HG03060 (cell line): Measurements from ENCODE around the gene C20orf202.

ENCODE experiments used
- ATAC-seq: cut with Tn5 transposase; IDR thresholded peaks from one replicate; pipeline ENCODE4 v1.9.1; 2021; ENCODE audit warnings: low read depth, moderate number of reproducible peaks; ENCODE audit not compliant: unreplicated experiment

The C20orf202 gene

GRCh38 chr20:1202762-1203504, at the start of gene C20orf202:
TSS of gene C20orf202 (plus strand) at chr20:1203454. CDS start at chr20:1203586, 132 bp downstream.
- ATAC-seq, result no peak

GRCh38 chr20:1154226-1154625, 49.0 kb upstream of the C20orf202 start:
- ATAC-seq, result no peak

- ATAC-seq, result no peak
These were observed 48.6 kb upstream of the C20orf202 start for GRCh38 chr20:1154691-1155090.

- ATAC-seq, result no peak
These were observed 47.9 kb upstream of the C20orf202 start for GRCh38 chr20:1155342-1155741.

- no peak for ATAC-seq
These were observed 42.8 kb upstream of the C20orf202 start for GRCh38 chr20:1160496-1160895.

- no peak for ATAC-seq
These were observed 42.3 kb upstream of the C20orf202 start for GRCh38 chr20:1160991-1161390.

DNA sequence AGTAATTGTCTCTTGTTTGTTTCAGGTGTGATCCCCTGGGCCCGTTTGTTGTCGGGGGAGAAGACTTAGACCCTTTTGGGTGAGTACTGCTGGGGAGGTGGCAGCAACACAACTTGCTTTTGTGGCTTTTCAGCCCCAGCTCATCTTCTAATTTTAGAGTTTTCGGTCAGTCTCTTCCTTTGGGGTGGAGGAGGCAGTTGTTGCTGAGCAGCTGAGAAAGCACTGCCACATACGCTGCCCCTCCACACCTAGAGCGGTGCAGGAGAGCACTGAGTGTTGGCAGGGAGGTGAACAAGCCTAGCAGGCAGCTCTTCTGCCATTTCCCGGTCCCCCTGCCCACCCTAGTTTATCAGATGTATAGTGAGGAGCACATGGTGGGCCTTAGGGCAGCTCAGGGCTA, 40.1 kb upstream of the C20orf202 start:
- ATAC-seq, result no peak

DNA sequence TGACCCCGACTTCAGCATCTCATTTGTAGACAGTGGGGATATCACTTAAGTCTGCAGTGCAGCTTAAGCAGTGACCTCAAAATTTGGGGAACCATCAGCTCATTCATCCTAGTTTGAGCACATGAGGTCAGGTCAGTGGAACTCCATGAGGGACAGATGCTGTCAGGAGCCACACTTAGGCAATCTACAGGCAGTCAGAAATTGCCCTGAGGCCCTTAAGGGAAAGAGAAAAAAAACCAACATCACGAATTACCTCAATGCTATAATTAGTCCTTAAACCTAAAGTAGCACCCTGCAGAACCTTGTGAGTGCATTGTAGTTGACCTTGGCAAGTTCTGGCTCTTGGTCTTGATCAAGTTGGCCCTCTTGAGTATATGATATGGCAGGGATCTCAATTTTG, 39.6 kb upstream of the C20orf202 start:
- ATAC-seq, result no peak

DNA sequence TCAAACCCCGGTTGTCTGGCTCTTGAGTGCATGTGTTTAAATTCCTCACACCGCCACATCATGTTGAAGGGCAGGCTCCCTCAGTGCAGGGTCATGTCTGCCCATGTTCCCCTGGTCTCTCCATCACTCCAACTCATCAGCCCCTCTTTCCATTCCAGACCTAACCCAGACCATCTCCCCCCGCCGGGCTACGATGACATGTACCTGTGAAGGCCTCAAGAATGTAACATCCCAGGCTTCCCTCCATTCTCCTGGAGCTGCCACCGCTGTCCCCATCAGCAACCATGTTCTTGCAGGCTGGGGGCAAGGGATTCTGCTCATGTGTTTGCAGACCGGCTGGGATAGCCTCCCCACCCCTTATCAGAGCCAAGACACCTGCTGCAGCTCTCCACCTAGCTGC, 38.4 kb upstream of the C20orf202 start:
- ATAC-seq, result no peak

DNA sequence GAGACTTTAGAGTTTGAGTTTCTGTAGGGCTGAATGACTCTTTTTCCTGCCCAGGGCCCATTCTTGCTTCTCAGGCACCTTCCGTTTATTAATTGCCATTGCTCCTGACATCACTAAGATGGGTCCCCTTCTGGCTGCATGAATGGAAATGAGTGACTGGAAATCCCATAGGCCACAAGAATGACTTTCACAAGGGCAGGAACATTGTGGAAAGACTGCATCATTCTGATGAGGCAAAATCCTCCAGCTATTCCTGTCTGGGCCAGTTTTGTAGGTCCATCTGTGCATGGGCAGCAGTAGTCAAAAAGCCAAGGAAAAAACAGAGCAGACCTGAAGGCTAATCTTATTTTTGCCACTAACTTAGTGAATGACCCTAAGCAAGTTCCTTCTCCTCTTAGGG, 37.7 kb upstream of the C20orf202 start:
- ATAC-seq, result no peak

GRCh38 chr20:1165941-1166340, 37.3 kb upstream of the C20orf202 start:
- ATAC-seq, result no peak

- ATAC-seq, result no peak
These were observed 36.1 kb upstream of the C20orf202 start for GRCh38 chr20:1166948-1167720.

DNA sequence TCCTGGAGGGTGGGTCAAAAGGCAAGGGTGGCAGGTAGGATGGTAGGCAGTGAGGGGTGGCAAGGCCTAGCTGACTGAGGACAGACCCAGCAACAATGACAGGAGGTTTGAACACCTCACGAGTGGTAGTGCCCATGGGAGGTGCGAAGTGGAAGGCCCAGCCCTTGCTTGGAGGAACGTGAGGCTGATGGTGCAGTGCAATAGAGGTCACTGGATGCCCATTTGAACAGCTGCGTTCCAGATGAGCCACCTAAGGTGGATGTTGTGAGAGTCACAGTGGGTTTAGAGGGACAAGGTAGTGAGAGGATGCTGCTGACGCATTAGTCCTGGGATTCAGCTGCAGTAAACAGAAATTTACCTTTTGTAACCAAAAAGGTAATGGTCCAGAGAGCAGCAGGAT, 34.0 kb upstream of the C20orf202 start:
- no peak for ATAC-seq

- no peak for ATAC-seq
These were observed 31.7 kb upstream of the C20orf202 start for GRCh38 chr20:1171461-1172093.

DNA sequence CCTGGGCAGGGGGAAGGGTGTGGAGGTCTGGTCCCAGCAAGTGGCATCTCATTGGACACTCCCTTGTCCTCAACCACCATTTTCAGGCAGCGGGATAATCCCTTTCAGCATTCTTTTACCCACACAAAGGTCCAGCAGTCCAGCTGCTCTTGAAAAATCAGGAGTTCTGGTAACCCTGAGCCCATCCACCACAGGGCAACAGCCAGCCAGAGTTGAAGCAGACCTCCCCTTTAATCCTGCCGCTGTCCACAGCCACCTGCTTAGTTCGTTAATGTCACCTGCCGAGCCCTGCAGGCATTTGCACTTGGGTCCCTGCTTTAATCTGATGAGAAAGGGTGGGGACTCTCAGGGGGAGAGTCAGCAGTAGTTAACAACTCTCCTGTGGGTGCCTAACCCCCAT, 29.6 kb upstream of the C20orf202 start:
- no peak for ATAC-seq

GRCh38 chr20:1174787-1175186, 28.5 kb upstream of the C20orf202 start:
- ATAC-seq, result no peak

DNA sequence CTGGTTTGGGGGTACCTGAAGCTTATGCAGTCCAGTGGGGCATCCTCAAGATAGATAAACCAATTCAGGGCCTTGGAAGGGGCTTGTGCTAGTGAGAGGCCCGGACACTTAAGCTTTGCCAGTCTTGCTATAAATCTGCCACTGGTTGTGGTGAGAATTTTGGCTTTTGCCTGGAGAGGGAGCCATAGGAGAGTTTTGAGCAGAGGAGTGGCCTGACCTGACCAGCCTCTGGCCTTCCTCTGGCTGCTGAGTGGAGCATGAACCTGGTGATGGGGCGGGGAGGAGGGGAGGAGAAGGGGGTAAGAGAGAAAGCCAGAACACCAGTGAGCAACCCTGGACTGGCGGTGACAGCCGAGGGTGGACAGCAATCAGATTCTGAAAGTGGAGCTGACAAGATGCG, 25.6 kb upstream of the C20orf202 start:
- no peak for ATAC-seq

GRCh38 chr20:1178103-1178502, 25.2 kb upstream of the C20orf202 start:
- no peak for ATAC-seq

DNA sequence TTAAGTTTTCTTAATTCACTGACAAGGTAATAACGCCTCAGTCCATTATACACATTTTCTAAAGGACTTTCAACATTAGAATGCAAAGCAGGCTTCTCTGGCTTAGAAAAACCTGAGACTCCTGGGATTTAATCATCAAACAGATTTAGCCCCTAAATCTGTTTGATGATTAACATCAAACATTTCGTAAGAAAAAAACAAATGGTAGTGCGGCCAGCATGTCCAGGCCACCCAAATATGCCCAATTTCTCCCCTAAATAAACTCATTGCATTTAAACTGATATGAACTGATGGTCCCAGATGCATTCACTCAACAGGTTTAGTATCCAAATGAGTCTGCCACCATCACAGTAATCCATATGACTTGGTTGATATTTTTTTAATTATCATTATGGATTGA, 24.6 kb upstream of the C20orf202 start:
- ATAC-seq, result no peak

DNA sequence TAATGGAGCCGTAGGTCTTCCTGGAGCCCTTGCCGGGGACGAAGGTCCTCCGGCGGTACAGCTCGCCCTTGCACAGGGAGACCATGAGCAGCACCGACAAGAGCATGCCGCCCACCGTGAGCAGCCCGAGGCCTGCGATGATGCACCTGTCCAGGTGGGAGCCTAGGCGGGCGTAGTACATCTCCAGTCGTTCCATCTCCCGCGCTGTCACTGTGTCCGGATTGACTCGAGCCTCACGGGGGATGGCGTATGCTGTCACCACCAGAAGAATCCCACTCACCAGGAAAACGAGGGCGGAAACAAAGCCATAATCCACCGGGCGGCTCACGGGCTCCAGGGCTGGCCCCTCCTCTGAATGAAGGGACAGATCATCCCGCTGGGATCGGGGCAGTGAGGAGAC, 22.3 kb upstream of the C20orf202 start:
- no peak for ATAC-seq

DNA sequence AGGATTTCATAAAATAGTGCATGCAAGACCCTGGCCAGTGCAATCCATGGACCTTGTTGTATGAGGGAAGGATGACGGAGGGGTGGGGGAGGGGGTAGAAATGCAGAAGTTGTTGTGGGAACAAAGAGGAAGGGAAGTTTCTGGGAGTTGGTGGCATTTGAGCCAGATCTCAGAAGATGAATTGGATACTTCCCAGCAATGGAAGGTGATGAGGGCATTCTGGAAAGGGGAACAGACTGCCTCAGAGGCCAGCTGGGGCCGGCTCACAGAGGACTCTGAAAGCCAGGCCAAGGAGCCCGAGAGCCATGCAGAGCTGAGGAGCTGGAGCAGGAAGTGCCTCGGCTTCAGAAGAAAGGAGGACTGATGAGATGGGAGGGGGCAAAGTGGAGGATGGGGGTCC, 21.1 kb upstream of the C20orf202 start:
- ATAC-seq, result no peak

GRCh38 chr20:1183153-1183552, 20.1 kb upstream of the C20orf202 start:
- ATAC-seq, result no peak
